C4-2B (cell line): ENCODE data around the gene PRKAR2B.

Source experiments
- H3K27ac ChIP-seq: fragments of 450-650 bp; 2 replicates; pipeline ENCODE4 v1.5.1; 2017
- ZFX ChIP-seq: fragments of 450-650 bp; IDR thresholded peaks from 2 replicates; pipeline ENCODE4 v1.6.1; 2017
- TF ChIP-seq, protein P1 (sequence below): fragments of 450-650 bp; conservative IDR thresholded peaks from 2 replicates; pipeline ENCODE4 v1.5.1; 2017; ENCODE audit warnings: mild to moderate bottlenecking

PRKAR2B gene

DNA sequence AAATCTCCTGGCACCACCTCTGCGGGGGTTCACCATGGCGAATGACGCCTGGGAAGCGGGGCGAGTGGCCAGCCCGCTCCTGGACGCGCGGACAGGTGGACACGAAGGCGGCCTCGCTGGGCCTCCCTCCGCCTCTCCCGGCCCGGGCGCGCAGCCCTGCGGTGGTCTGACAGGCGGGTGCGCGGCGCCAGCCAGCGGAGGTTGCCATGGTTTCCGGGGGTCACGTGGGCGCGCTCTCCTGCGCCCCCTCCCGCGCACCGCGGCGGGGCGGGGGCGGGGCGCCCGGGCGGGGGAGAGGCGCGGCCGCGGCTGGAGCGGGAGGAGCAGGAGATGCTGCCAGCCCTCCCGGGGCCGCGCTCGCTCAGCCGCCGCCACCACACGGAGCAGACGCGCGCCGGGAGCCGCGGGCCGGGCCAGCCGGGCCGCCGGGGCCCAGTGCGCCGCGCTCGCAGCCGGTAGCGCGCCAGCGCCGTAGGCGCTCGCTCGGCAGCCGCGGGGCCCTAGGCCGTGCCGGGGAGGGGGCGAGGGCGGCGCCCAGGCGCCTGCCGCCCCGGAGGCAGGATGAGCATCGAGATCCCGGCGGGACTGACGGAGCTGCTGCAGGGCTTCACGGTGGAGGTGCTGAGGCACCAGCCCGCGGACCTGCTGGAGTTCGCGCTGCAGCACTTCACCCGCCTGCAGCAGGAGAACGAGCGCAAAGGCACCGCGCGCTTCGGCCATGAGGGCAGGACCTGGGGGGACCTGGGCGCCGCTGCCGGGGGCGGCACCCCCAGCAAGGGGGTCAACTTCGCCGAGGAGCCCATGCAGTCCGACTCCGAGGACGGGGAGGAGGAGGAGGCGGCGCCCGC, at the start of gene PRKAR2B:
Gene PRKAR2B, plus strand, starts transcription at position 359 of the 848 bp plus-strand sequence. Its CDS starts 203 bp downstream, at position 562.
- peak within 1 kb of the TSS; percentile 61 for H3K27ac ChIP-seq
- TF ChIP-seq, protein P1, sequence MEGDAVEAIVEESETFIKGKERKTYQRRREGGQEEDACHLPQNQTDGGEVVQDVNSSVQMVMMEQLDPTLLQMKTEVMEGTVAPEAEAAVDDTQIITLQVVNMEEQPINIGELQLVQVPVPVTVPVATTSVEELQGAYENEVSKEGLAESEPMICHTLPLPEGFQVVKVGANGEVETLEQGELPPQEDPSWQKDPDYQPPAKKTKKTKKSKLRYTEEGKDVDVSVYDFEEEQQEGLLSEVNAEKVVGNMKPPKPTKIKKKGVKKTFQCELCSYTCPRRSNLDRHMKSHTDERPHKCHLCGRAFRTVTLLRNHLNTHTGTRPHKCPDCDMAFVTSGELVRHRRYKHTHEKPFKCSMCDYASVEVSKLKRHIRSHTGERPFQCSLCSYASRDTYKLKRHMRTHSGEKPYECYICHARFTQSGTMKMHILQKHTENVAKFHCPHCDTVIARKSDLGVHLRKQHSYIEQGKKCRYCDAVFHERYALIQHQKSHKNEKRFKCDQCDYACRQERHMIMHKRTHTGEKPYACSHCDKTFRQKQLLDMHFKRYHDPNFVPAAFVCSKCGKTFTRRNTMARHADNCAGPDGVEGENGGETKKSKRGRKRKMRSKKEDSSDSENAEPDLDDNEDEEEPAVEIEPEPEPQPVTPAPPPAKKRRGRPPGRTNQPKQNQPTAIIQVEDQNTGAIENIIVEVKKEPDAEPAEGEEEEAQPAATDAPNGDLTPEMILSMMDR = peak; percentile 42
- TF ChIP-seq ZFX = peak; percentile 81

DNA sequence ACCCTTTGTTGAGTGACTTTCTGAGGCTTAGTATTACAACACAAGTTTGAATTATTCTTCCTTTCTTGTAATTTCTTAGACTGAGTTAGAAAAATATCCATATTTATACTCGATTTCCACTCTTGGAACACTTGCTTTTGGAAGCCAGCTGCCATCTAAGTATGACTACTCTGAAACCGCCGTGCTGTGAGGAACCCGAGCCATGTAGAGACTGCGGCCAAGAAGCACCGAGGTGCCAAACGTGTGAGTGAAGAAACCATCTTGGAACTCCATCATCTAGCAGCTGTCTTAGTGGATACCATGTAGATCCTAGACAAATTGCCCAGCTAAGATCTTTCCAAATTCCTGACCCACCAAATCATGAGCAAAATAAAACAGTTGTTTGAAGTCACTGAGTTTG, 49.7 kb upstream of the PRKAR2B start:
- H3K27ac ChIP-seq = no peak overlapping the region
- TF ChIP-seq ZFX = no peak

DNA sequence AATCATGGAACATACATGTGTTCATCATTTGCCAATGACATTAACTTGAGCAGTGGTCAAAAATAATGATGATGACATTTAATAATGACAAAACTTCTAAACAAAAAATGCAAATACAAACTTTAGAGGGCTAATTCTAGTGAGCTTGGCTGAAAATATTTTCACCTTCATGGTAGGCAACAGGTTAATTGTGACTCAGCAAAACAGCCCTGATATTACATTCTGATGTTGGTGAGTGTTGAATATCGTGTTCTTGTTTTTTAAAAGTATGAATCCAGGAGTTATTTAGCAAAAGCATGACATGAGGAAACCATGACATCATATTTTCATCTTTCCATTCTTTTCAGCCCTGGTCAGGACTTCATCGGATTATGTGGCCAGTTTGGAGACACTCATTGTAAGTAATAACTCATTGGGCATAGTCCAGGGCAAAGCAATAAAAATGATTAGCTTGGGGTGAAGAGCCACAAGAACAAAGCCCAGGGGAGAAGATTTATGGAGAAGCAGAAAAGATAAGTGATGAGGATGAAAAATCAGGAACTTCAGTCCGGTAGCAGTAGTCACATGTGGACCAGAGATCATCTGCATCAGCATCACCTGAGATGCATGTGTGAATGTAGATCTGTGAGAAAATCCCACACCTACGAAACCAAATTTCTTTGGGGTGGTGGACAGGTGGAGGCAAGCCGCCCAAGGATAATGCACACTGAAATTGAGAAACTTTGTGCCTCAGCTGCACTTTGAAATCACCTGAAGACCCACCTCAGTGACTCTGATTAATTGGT, 46.8 kb upstream of the PRKAR2B start:
- no peak for TF ChIP-seq ZFX
- TF ChIP-seq, protein P1 = no peak
- H3K27ac ChIP-seq = no peak overlapping the region

DNA sequence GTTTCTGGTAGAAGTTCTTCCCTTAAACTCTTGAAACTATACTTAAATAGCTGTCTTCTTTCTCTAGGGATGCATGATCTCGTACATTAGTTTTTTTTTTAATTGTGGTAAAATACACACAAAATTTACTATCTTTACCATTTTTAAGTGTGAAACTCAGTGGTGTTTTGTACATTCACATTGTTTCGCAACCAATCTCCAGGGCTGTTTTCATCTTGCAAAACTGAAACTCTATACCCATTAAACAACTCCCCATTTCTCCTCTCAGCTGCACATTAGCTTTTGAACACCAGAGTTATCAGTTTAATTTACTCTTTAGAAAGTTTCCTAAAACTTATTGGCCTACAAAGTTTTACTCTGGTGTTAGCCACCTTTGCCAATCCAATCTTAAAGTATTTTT, 45.5 kb upstream of the PRKAR2B start:
- TF ChIP-seq, protein P1 = no peak
- no peak for TF ChIP-seq ZFX
- H3K27ac ChIP-seq = no peak overlapping the region

DNA sequence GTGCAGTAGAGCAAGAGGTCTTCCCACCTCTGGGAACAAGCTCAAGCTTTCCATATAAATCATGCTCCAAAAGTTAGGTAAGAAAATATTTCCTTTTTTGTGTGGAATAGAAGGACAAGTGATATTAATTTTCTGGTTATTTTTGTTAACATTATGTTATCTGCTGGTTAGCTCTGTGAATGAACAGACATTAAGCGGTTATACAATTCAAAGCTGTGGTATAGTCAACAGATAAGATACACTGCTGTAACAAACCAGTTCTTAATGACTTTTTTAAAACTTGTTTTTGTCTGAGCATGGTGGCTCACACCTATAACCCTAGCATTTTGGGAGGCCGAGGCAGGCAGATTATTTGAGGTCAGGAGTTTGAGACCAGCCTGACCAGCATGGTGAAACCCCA, 43.0 kb upstream of the PRKAR2B start:
- TF ChIP-seq, protein P1 = no peak
- no peak for TF ChIP-seq ZFX
- H3K27ac ChIP-seq = no peak overlapping the region

DNA sequence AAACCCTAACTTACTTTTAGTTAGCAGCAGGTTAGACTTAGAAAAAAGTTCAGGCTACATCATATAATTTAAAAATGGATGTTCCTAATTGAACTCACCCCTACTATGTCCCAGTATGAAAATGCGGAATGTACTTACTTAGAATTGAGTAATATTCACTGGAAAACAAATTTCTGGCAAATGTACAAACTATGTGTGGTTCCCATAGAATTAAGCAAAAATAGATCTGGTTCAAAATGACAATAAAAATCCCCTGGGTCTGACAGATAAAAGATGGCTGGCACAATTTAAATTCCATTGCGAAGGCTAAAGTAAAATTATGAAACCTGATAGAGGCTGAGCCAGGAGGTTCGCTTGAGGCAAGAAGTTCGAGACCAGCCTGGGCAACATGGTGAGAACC, 42.4 kb upstream of the PRKAR2B start:
- TF ChIP-seq ZFX = no peak
- TF ChIP-seq, protein P1 = no peak
- H3K27ac ChIP-seq = no peak overlapping the region

DNA sequence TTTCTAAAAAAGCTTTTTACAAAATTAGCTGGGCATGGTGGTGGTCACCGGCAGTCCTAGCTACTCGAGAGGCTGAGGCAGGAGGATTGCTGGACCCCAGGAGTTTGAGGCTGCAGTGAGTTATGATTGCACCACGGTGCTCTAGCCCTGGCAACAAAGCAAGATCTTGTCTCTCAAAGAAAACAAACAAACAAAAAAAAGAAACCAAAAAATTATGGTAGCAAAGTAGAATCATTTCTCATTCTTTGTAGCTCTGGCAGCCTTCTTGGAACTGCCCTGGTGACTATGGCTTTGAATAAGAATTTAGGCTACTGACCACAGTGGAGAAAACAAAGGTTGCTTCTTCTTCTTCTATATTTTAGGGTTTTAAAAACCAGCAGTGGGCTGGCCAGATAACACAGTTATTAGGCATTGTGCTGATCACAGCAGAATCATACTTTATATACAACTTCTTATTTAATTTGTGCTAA, 41.9 kb upstream of the PRKAR2B start:
- H3K27ac ChIP-seq = no peak overlapping the region
- TF ChIP-seq, protein P1 = no peak
- TF ChIP-seq ZFX = no peak
